Liver (tissue), 9 donors: ENCODE data around the gene RACGAP1. TPM values are rescaled to one million over a fixed set of nuclear protein-coding genes. Genes with fewer than 3 reads are reported as not detected.

Experiments
- DNase-seq: peaks from one replicate; pipeline ENCODE4 v3.0.0-alpha.2; 2017; ENCODE audit warnings: low spot score
- H3K27ac ChIP-seq, 2 donors: one replicate each; pipeline ENCODE4 v1.7.0; 2013; ENCODE audit warnings: inconsistent platforms in 2 of 2, low read length in 2 of 2, control low read depth in 1 of 2, low read depth in 1 of 2, mild to moderate bottlenecking in 1 of 2
- H3K27me3 ChIP-seq, 4 donors: one replicate each; pipeline versions ENCODE4 v1.6.1 to v1.7.0; 2013; ENCODE audit warnings: low read length in 3 of 4, inconsistent platforms in 1 of 4, mild to moderate bottlenecking in 1 of 4, moderate library complexity in 1 of 4; ENCODE audit not compliant: control insufficient read depth in 4 of 4, insufficient read depth in 4 of 4
- H3K36me3 ChIP-seq, 4 donors: one replicate each; pipeline versions ENCODE4 v1.6.1 to v1.7.0; 2013; ENCODE audit warnings: low read length in 3 of 4, mild to moderate bottlenecking in 3 of 4, low read depth in 1 of 4, moderate library complexity in 1 of 4; ENCODE audit not compliant: control insufficient read depth in 4 of 4, insufficient read depth in 3 of 4
- H3K4me1 ChIP-seq, 4 donors: one replicate each; pipeline versions ENCODE4 v1.6.1 to v1.7.0; 2013; ENCODE audit warnings: low read length in 3 of 4, mild to moderate bottlenecking in 3 of 4, moderate library complexity in 1 of 4; ENCODE audit not compliant: control insufficient read depth in 4 of 4, insufficient read depth in 4 of 4
- H3K4me3 ChIP-seq, 3 donors: one replicate each; pipeline versions ENCODE4 v1.6.1 to v1.7.0; 2013; ENCODE audit warnings: low read length in 3 of 3, control low read depth in 1 of 3, low read depth in 1 of 3, mild to moderate bottlenecking in 1 of 3
- H3K9ac ChIP-seq, 2 donors: one replicate each; pipeline ENCODE4 v1.7.0; 2013; ENCODE audit warnings: low read length in 2 of 2, mild to moderate bottlenecking in 2 of 2, moderate library complexity in 2 of 2, control low read depth in 1 of 2, low read depth in 1 of 2
- H3K9me3 ChIP-seq, 4 donors: one replicate each; pipeline versions ENCODE4 v1.6.1 to v1.7.0; 2013; ENCODE audit warnings: low read length in 3 of 4; ENCODE audit not compliant: control insufficient read depth in 4 of 4
- ATF3 ChIP-seq: IDR thresholded peaks from 2 replicates; pipeline ENCODE4 v1.6.1; 2016; ENCODE audit warnings: antibody characterized with exemption
- CTCF ChIP-seq: fragments of 150-350 bp; IDR thresholded peaks from 2 replicates; pipeline ENCODE4 v1.5.1; 2017; ENCODE audit warnings: improper control_type of control experiment, low read depth, low read length; ENCODE audit not compliant: missing input control
- EGR1 ChIP-seq, 2 donors: IDR thresholded peaks; 2 replicates each; pipeline ENCODE4 v1.6.1; 2016 to 2018; ENCODE audit warnings: antibody characterized with exemption in 2 of 2, low read depth in 2 of 2
- FOXA1 ChIP-seq: IDR thresholded peaks from 2 replicates; pipeline ENCODE4 v1.6.1; 2016; ENCODE audit warnings: antibody characterized with exemption
- FOXA2 ChIP-seq: IDR thresholded peaks from 2 replicates; pipeline ENCODE4 v1.6.1; 2016; ENCODE audit warnings: antibody characterized with exemption
- GABPA ChIP-seq, 2 donors: IDR thresholded peaks in 1 of 2; conservative IDR thresholded peaks in 1 of 2; 2 replicates each; pipeline ENCODE4 v1.6.1; 2016; ENCODE audit warnings: antibody characterized with exemption in 2 of 2, mild to moderate bottlenecking in 1 of 2, moderate library complexity in 1 of 2
- HNF4A ChIP-seq, 2 donors: conservative IDR thresholded peaks; 2 replicates each; pipeline ENCODE4 v1.6.1; 2016; ENCODE audit warnings: antibody characterized with exemption in 2 of 2, mild to moderate bottlenecking in 2 of 2
- HNF4G ChIP-seq: IDR thresholded peaks from 2 replicates; pipeline ENCODE4 v1.6.1; 2016; ENCODE audit warnings: antibody characterized with exemption
- JUND ChIP-seq, 2 donors: IDR thresholded peaks; 2 replicates each; pipeline ENCODE4 v1.6.1; 2016; ENCODE audit warnings: antibody characterized with exemption in 2 of 2
- MAX ChIP-seq: IDR thresholded peaks from 2 replicates; pipeline ENCODE4 v1.6.1; 2016; ENCODE audit warnings: antibody characterized with exemption
- NR2F2 ChIP-seq: IDR thresholded peaks from 2 replicates; pipeline ENCODE4 v1.6.1; 2016; ENCODE audit warnings: antibody characterized with exemption
- RAD21 ChIP-seq, 2 donors: IDR thresholded peaks; 2 replicates each; pipeline ENCODE4 v1.6.1; 2016; ENCODE audit warnings: antibody characterized with exemption in 2 of 2, mild to moderate bottlenecking in 2 of 2
- REST ChIP-seq: IDR thresholded peaks from 2 replicates; pipeline ENCODE4 v1.6.1; 2016; ENCODE audit warnings: antibody characterized with exemption, mild to moderate bottlenecking
- RXRA ChIP-seq, 2 donors: IDR thresholded peaks; 2 replicates each; pipeline ENCODE4 v1.6.1; 2017 to 2018; ENCODE audit warnings: antibody characterized with exemption in 2 of 2, mild to moderate bottlenecking in 1 of 2
- SP1 ChIP-seq: IDR thresholded peaks from 2 replicates; pipeline ENCODE4 v1.6.1; 2018; ENCODE audit warnings: antibody characterized with exemption, mild to moderate bottlenecking
- TAF1 ChIP-seq: conservative IDR thresholded peaks from 2 replicates; pipeline ENCODE4 v1.6.1; 2016; ENCODE audit warnings: antibody characterized with exemption, mild to moderate bottlenecking
- YY1 ChIP-seq: IDR thresholded peaks from 2 replicates; pipeline ENCODE4 v1.6.1; 2016; ENCODE audit warnings: antibody characterized with exemption, mild to moderate bottlenecking
- WGBS: extraction: QIAGEN DNeasy Blood & Tissue Kit; methylation state at CpG from one replicate; pipeline ENCODE4 v1.1.7; 2013; 5-methylcytosine and 5-hydroxymethylcytosine counted together
- polyA plus RNA-seq, 2 donors: library from polyadenylated mRNA; stranded (reverse) in 1 of 2; unstranded in 1 of 2; fragments of 200-250 nt in 1 of 2; fragments of >200 nt in 1 of 2; fragmentation: Nextera tagmentation in 1 of 2; extraction: Ambion mirVana in 1 of 2; gene quantifications; one replicate each; pipeline versions ENCODE4 v1.2.1 to v1.2.3, GENCODE V29; 2013 to 2015
- total RNA-seq, 2 donors: library from RNA; depleted of rRNA; stranded (reverse); fragments of >200 nt; gene quantifications; one replicate each; pipeline ENCODE4 v1.2.3, GENCODE V29; 2014
- donor health status: healthy.
- donor health status: healthy.
- donor health status: healthy.
- donor health status: healthy.
- donor health status: healthy.

RACGAP1 gene
- total and polyA plus RNA-seq, 4 donors = 1.0 to 38.3 (median 2.9) TPM

- no peak overlapping the region for H3K27ac ChIP-seq
- no peak for DNase-seq
These were observed 58.7 kb downstream of the RACGAP1 start for GRCh38 chr12:49966511-49967041.

GRCh38 chr12:49965836-49966235 is 59.5 kb downstream of the RACGAP1 start:
- DNase-seq = no peak
- 74% methylated on average over 6 of the region's 6 CpGs for WGBS
- H3K27me3 ChIP-seq = peaks cover 0 to under 1% (median 0%) of the 10 kb centered on the region in 4 donors
- TF ChIP-seq RAD21 (IDR thresholded peaks at IDR 0.05) (no peak), YY1 (no peak)
- H3K9me3 ChIP-seq = no peaks in the 10 kb centered on the region
- no peak overlapping the region for H3K9ac ChIP-seq
- no peak overlapping the region for H3K27ac ChIP-seq
- H3K4me1 ChIP-seq = peaks cover 15 to 41% (median 28%) of the 10 kb centered on the region in 4 donors
- no peaks in the 10 kb centered on the region for H3K36me3 ChIP-seq
- no peak overlapping the region for H3K4me3 ChIP-seq

More at GRCh38 chr12:49966511-49967041, 58.7 kb downstream of the RACGAP1 start:
- no peaks in the 10 kb centered on the region for H3K27me3 ChIP-seq
- H3K4me1 ChIP-seq = peaks cover 14 to 41% (median 26%) of the 10 kb centered on the region in 4 donors
- H3K9me3 ChIP-seq = no peaks in the 10 kb centered on the region
- WGBS = 46% methylated on average over 16 of the region's 16 CpGs
- H3K9ac ChIP-seq = no peak overlapping the region
- TF ChIP-seq HNF4A (conservative IDR thresholded peaks at IDR 0.05) (no peak), HNF4G (no peak), TAF1 (no peak), FOXA2 (no peak), RAD21 (IDR thresholded peaks at IDR 0.05) (no peak), GABPA (IDR thresholded peaks at IDR 0.05 in 1 of 2, conservative IDR thresholded peaks at IDR 0.05 in 1 of 2) (no peak)
- no peak overlapping the region for H3K4me3 ChIP-seq
- H3K36me3 ChIP-seq = no peaks in the 10 kb centered on the region

- 76% methylated on average over 13 of the region's 13 CpGs for WGBS
These were observed 60.3 kb downstream of the RACGAP1 start for GRCh38 chr12:49964849-49965624.

More at GRCh38 chr12:49964849-49965624, 60.3 kb downstream of the RACGAP1 start:
- H3K27ac ChIP-seq = no peak overlapping the region
- no peaks in the 10 kb centered on the region for H3K9me3 ChIP-seq
- no peak for TF ChIP-seq RAD21 (IDR thresholded peaks at IDR 0.05)
- TF ChIP-seq JUND (IDR thresholded peaks at IDR 0.05) = no peak
- TF ChIP-seq RXRA (IDR thresholded peaks at IDR 0.05) = no peak
- TF ChIP-seq ATF3 = no peak
- no peak for TF ChIP-seq YY1
- no peak for TF ChIP-seq TAF1
- no peak for TF ChIP-seq SP1
- no peak for TF ChIP-seq HNF4A (conservative IDR thresholded peaks at IDR 0.05)
- no peak for TF ChIP-seq EGR1 (IDR thresholded peaks at IDR 0.05; ENCODE audit: low read depth in 2 of 2)
- no peak for TF ChIP-seq MAX
- no peak for TF ChIP-seq FOXA1
- no peak for TF ChIP-seq NR2F2
- no peak for TF ChIP-seq REST
- TF ChIP-seq CTCF = no peak
- no peak for TF ChIP-seq FOXA2
- no peaks in the 10 kb centered on the region for H3K36me3 ChIP-seq
- H3K4me3 ChIP-seq = no peak overlapping the region
- no peak for DNase-seq
- H3K4me1 ChIP-seq = peaks cover 15 to 41% (median 28%) of the 10 kb centered on the region in 4 donors
- peaks cover 0 to 2% (median 0%) of the 10 kb centered on the region in 4 donors for H3K27me3 ChIP-seq
- H3K9ac ChIP-seq = no peak overlapping the region
